Fibroblast of skin of back (primary cell): ENCODE measurements around the gene TMEM120B.
A peak's percentile ranks its signal among the peaks of the same experiment; 100 is the strongest.
"Not testable (repeated sequence)": the region's sequence is repeated elsewhere in the genome, so short reads cannot be mapped to it uniquely, and the experiment has no call there.

Experiments
- DNase-seq: peaks from one replicate; pipeline ENCODE4 v3.0.0-alpha.2; 2013

TMEM120B gene

DNA sequence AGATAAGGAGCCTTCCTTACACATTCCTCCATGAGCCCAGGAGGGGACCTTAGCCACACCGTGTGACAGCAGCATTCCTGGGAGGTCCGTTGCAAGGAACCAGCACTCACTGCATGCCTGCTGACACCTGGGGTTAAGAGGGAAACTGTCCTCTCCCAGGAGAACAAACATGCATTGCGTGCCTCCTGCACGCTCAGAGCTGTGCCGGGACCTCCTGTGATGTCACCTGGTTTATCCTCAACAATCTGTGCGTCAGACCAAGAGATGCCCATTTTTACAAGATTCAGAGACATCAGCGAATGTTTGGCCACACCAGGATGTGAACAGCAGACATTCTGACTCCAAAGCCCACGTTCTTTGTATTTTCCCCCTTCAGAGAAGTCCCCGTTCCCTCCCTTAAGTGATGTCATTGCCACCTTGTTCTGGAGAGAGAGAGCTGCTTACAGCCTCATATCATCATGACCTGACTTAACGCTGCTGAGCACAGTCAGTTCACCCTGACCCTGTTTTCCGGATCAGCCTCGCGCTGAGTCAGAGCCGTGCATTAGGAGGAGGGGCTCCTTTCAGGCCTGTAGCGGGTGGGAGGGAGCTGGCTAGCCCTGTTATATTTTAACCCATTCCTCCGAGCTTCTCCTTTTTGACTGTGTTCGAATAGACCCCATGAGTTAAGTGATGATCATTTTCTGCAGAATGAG, 36.2 kb downstream of the TMEM120B start:
- peak; percentile 79 for DNase-seq

- no peak for DNase-seq
Measured at GRCh38 chr12:121749267-121749666, 36.7 kb downstream of the TMEM120B start.

GRCh38 chr12:121750507-121750955, 38.0 kb downstream of the TMEM120B start:
- DNase-seq = no peak

DNA sequence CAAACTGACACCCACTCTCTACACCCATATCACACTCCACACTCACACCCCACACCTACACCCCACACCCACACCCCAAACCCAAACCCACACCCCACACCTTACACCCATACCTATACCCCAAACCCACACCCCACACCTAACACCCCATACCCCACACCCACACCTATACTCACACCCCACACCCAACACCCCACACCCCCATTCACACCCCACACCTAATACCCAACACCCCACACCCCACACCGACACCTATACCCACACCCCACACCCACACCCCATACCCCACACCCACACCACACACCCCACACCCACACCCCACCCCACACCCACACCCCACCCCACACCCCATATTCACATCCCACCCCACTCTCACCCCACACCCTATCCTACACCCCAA, 38.5 kb downstream of the TMEM120B start:
- no peak for DNase-seq

DNA sequence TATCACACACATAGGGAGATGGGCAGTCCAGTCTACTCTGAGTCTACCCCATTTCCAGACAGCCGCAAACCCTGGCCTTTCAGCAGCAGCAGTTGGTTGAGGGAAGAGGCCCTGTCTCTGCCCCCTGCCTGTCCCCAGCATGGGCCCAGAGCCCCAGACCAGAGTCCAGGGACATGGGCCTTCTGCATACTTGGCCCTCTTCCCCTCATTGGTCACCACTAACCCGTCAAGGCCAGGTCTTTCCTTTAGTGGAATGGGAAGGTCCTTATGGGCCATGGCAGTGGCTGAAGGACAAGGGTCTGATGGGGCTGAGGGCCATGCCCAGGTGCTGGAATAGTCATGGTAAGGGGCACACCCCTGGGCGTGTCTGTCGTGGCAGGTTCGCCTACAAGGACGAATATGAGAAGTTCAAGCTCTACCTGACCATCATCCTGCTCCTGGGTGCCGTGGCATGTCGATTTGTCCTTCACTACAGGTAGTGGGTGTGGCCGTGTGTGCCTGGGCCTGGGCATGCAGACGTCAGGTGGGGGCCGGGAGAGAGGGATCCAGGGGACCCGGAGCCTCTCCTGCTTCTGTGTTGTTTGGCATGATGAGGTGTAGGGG, 39.3 kb downstream of the TMEM120B start:
- DNase-seq = no peak

DNA sequence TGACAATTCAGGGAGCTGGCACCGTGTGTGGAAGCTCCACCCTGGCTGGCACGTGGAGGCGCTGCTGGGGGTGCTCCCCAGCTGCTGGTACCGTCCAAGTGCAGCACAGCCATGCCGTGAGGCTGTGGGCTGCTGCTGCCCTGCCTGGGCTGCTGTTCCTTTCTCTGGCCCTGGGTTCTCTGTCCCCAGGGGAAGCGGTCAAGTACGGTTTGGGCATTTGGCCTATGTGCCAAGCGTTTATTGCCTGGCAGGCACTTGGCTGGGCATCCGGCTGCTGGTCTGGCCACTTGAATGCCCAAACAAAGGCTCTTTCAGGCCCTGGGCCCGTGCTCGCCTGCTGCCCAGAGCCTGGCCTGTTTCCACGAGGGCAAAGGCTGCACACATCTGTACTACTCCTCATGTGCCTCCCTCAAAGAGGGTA, 41.3 kb downstream of the TMEM120B start:
- DNase-seq = no peak

- no peak for DNase-seq
Measured at GRCh38 chr12:121754836-121755235, 42.3 kb downstream of the TMEM120B start.

DNA sequence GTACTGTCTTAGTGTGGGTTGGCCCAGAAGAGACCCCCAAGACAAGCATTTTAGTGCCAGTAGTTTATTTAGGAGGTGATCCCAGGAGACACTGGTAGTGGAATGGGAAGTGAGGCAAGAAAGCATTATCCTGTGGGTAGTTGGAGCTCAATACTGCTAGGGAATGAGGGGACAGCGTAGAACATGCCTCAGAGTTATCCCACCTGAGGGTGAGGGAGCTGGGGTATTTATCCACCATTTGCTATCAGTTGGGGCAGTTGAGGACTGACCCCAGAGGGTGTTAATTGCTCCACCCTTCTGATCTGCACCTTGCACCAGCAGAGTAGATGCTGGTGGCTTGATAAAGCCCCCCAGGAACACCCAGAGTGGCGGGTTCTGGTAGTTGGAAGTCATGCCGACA, 43.0 kb downstream of the TMEM120B start:
- no peak for DNase-seq

DNA sequence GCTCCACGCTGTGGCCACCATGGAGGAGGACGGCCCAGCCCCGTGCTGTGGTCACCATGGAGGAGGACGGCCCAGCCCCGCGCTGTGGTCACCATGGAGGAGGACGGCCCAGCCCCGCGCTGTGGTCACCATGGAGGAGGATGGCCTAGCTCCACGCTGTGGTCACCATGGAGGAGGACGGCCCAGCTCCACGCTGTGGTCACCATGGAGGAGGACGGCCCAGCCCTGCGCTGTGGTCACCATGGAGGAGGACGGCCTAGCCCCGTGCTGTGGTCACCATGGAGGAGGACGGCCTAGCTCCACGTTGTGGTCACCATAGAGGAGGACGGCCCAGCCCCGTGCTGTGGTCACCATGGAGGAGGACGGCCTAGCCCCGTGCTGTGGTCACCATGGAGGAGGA, 46.0 kb downstream of the TMEM120B start:
- DNase-seq = not testable (repeated sequence)

GRCh38 chr12:121762269-121762668, 49.7 kb downstream of the TMEM120B start:
- DNase-seq = no peak

DNA sequence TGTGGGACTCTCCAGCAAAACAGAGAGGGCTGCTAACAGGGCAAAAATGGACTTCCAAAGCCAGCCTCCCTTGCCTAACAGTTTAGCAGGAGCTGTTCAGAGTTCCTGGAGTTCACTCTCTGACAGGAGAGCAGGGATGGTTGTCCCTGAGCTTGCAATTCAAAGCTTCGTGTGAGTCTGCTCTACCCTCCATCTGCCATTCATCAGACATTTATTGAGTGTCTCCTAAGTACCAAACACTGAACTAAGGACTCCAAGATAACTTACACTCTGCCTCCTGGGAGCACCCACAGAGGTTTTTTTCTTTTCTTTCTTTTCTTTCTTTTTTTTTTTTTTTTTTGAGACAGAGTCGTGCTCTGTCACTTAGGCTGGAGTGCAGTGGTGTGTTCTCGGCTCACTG, 52.3 kb downstream of the TMEM120B start:
- DNase-seq = no peak

DNA sequence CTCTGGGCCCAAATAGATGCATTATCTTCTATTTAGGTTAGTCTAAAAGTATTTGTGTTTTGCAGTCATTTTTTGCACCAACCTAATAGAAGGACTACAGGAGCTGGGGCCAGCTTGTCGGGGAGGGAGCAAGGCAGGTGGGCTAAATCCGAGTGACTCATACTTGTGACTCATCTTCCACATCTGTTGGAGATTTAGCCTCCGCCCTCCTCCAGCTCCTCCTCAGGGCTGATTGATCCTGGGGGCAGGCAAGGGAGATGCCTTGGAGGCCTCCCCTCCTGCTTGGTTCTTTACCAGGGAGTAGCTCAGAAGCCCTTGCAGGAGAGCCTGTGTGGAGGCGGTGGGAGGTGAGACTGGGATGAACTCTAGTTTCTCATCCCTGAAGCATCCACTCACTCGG, 53.0 kb downstream of the TMEM120B start:
- DNase-seq = peak; percentile 80

GRCh38 chr12:121766290-121767039, 53.9 kb downstream of the TMEM120B start:
- DNase-seq = no peak

- peak; percentile 75 for DNase-seq
Measured at GRCh38 chr12:121767525-121768016, 55.0 kb downstream of the TMEM120B start.

DNA sequence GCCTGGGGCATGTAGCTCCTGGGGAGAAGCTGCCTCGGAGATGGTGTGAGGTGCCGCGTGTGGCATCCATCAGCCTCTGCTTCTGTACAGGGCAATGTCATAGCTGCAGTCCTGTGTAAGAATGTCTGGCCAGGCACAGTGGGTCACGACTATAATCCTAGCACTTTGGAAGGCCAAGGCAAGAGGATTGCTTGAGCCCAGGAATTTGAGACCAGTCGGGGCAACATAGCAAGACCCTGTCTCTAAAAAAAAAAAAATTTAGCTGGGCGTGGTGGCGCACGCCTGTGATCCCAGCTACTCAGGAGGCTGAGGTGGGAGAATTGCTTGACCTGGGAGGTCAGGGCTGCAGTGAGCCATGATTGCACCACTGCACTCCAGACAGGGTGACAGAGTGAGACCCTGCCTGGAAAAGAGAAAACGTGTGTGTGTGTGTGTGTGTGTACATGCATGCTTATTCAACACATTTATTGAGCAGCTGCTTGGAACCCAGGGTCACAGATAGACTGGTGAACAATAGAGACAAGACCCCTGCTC, 56.8 kb downstream of the TMEM120B start:
- no peak for DNase-seq

- no peak for DNase-seq
Measured at GRCh38 chr12:121769831-121770301, 57.3 kb downstream of the TMEM120B start.

DNA sequence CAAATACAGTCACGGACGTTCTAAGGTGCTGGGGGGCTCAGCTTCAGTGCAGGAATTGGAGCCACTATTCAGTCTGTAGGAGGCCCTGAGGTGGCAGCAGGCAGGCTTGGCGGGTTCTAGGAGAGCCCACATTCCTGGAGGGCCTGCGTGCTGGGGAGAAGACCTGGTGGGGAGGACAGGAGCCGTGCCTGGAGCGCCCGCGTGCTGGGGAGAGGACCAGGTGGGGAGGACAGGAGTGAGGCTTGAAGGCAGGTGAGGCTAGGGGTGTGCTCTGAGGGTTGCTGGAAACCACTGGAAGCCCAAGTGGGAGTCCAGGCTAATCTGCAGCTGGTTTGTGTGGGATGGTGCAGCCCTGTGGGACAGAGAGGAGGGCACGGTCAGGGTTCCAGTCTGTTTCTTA, 57.8 kb downstream of the TMEM120B start:
- DNase-seq = no peak

- DNase-seq = no peak
Measured at GRCh38 chr12:121770813-121771625, 58.5 kb downstream of the TMEM120B start.

- peak; percentile 59 for DNase-seq
Measured at GRCh38 chr12:121773011-121773777, 60.6 kb downstream of the TMEM120B start.

DNA sequence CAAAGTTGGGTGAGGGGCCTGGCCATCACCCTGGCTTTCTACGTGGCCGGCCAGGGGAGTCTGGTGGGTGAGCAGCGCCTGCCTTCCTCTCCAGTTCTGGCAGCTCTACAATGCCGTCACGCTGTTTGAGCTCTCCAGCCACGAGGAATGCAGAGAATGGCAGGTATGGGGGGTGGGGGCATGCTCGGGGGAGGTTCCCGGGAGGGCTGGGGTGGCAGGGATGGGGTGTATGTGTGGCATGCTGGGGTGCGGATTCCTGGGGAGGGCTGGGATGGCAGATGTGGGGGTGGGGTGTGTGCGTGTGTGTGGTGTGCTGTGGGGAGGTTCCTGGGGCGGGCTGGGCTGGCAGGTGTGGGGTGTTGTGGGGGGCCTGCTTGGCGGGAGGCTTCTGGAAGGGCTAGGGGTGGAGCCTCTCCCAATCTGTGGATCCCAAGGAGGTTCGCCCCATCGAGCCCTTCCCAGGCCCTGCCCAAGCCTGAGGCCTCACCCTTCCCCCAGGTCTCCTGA, 62.5 kb downstream of the TMEM120B start:
- DNase-seq = no peak

GRCh38 chr12:121775501-121775900, 62.9 kb downstream of the TMEM120B start:
- DNase-seq = no peak
